CD4-positive, CD25-positive, alpha-beta regulatory T cell (primary cell): Measurements from ENCODE around the gene MYH13. TPM values are rescaled to one million over a fixed set of nuclear protein-coding genes. Genes with fewer than 3 reads are reported as not detected.

ENCODE experiments used
- ATAC-seq, 2 donors: fragments of 150-1000 bp; cut with Tn5 transposase; one replicate each; pipeline ENCODE4 v1.10.0; 2021; ENCODE audit warnings: low read depth in 2 of 2, moderate number of reproducible peaks in 2 of 2, moderate library complexity in 1 of 2
- DNase-seq, 3 donors: peaks; one replicate each; pipeline versions ENCODE4 v3.0.0 to v3.0.0-alpha.2; 2012 to 2022; ENCODE audit warnings: mixed read lengths in 1 of 3
- H3K27ac ChIP-seq: one replicate; pipeline ENCODE4 v1.7.0; 2013; ENCODE audit warnings: mild to moderate bottlenecking, low read length; ENCODE audit not compliant: insufficient read depth, poor library complexity, severe bottlenecking
- H3K27me3 ChIP-seq: one replicate; pipeline ENCODE4 v1.7.0; 2013; ENCODE audit warnings: low read length; ENCODE audit not compliant: control insufficient read depth, insufficient read depth
- H3K36me3 ChIP-seq: one replicate; pipeline ENCODE4 v1.7.0; 2013; ENCODE audit warnings: mild to moderate bottlenecking, low read length, moderate library complexity; ENCODE audit not compliant: control insufficient read depth, insufficient read depth
- H3K4me1 ChIP-seq: 2 replicates; pipeline ENCODE4 v1.7.0; 2013; ENCODE audit warnings: mild to moderate bottlenecking, low read length; ENCODE audit not compliant: insufficient read depth, control insufficient read depth, poor library complexity, severe bottlenecking
- H3K4me3 ChIP-seq: one replicate; pipeline ENCODE4 v1.7.0; 2013; ENCODE audit warnings: low read depth, mild to moderate bottlenecking, low read length, moderate library complexity
- H3K9me3 ChIP-seq, 2 experiments: 1 replicate in 1 of 2; 2 replicates in 1 of 2; pipeline ENCODE4 v1.7.0; 2013; ENCODE audit warnings: low read length in 2 of 2, mild to moderate bottlenecking in 1 of 2, moderate library complexity in 1 of 2; ENCODE audit not compliant: control insufficient read depth in 2 of 2
- H3K27ac Mint-ChIP-seq, 3 donors: one replicate each; pipeline ENCODE4 v1.8.0; 2020 to 2022; ENCODE audit warnings: mild to moderate bottlenecking in 3 of 3, mixed read lengths in 3 of 3, moderate library complexity in 2 of 3
- H3K27me3 Mint-ChIP-seq: one replicate; pipeline ENCODE4 v1.8.0; 2022; ENCODE audit warnings: mild to moderate bottlenecking, mixed read lengths
- H3K36me3 Mint-ChIP-seq: one replicate; pipeline ENCODE4 v1.8.0; 2020; ENCODE audit warnings: mixed read lengths
- H3K4me1 Mint-ChIP-seq, 4 donors: one replicate each; pipeline ENCODE4 v1.8.0; 2020 to 2022; ENCODE audit warnings: mixed read lengths in 4 of 4, mild to moderate bottlenecking in 1 of 4
- H3K4me3 Mint-ChIP-seq, 4 donors: one replicate each; pipeline ENCODE4 v1.8.0; 2020 to 2022; ENCODE audit warnings: mild to moderate bottlenecking in 4 of 4, mixed read lengths in 4 of 4, moderate library complexity in 3 of 4
- H3K9me3 Mint-ChIP-seq, 7 donors: one replicate each; pipeline ENCODE4 v1.8.0; 2020 to 2022; ENCODE audit warnings: mixed read lengths in 7 of 7, mild to moderate bottlenecking in 3 of 7, moderate library complexity in 2 of 7
- polyA plus RNA-seq, 4 donors: library from polyadenylated mRNA; unstranded; fragments of 300-500 nt; fragmentation: Illumina TruSeq; gene quantifications; one replicate each; pipeline ENCODE4 v1.2.3, GENCODE V29; 2021
- total RNA-seq: library from RNA; stranded (reverse); gene quantifications from one replicate; pipeline ENCODE4 v1.2.3, GENCODE V29; 2022

The MYH13 gene
- total and polyA plus RNA-seq, 5 donors from 2014 or later = not detected

DNA sequence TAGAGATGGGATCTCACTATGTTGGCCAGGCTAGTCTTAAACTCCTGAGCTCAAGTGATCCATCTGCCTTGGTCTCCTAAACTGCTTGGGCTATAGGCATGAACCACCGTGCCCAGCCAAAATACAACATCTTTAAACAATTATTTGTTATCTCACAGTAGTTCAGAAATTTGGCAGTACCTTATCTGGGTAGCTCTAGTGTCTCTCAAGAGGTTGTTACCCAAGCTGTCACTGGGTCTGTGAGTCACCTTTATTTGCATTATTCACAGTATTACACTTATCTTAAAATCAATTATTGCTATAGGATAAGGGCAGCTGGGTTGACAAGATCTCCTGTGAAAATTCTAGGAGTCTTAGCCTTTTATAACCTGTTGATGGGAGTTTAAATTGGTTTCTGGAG is 110.4 kb downstream of the MYH13 start:
- H3K27me3 Mint-ChIP-seq = peaks cover 10% of the 10 kb centered on the region
- Histone ChIP-seq H3K36me3 (no peaks in the 10 kb centered on the region), H3K9me3 (no peaks in the 10 kb centered on the region), H3K4me1 (no peaks in the 10 kb centered on the region), H3K27me3 (no peaks in the 10 kb centered on the region), H3K27ac (no peak overlapping the region), H3K4me3 (no peak overlapping the region)
- ATAC-seq = no peak
- peaks cover 0 to 4% (median 3%) of the 10 kb centered on the region in 7 donors for H3K9me3 Mint-ChIP-seq
- no peak overlapping the region for H3K4me3 Mint-ChIP-seq
- H3K4me1 Mint-ChIP-seq = no peaks in the 10 kb centered on the region
- H3K36me3 Mint-ChIP-seq = no peaks in the 10 kb centered on the region
- no peak for DNase-seq
- H3K27ac Mint-ChIP-seq = no peak overlapping the region

DNA sequence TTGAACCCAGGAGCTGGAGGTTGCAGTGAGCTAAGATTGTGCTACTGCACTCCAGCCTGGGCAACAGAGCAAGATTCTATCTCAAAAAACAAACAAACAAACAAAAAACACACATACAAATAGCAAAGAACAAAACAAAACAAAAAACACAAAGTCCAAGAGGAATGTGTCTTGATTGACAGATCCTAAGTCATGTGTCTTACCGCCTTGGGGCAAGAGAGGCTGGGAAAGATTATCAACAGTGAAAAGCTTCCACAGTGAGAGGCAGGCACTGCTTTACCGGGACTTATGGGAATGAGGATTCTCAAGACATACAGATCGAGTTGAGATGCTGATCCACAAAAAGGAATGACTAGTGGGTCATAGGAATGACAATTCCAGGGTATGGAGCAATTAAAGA is 111.7 kb downstream of the MYH13 start:
- H3K9me3 Mint-ChIP-seq = peaks cover 0 to 4% (median 0%) of the 10 kb centered on the region in 7 donors
- H3K4me1 Mint-ChIP-seq = no peaks in the 10 kb centered on the region
- Histone ChIP-seq H3K27ac (no peak overlapping the region), H3K4me1 (no peaks in the 10 kb centered on the region), H3K27me3 (no peaks in the 10 kb centered on the region), H3K36me3 (no peaks in the 10 kb centered on the region), H3K9me3 (no peaks in the 10 kb centered on the region), H3K4me3 (no peak overlapping the region)
- H3K4me3 Mint-ChIP-seq = no peak overlapping the region
- H3K36me3 Mint-ChIP-seq = no peaks in the 10 kb centered on the region
- DNase-seq = no peak
- no peak overlapping the region for H3K27ac Mint-ChIP-seq
- H3K27me3 Mint-ChIP-seq = peaks cover 10% of the 10 kb centered on the region
- ATAC-seq = no peak

DNA sequence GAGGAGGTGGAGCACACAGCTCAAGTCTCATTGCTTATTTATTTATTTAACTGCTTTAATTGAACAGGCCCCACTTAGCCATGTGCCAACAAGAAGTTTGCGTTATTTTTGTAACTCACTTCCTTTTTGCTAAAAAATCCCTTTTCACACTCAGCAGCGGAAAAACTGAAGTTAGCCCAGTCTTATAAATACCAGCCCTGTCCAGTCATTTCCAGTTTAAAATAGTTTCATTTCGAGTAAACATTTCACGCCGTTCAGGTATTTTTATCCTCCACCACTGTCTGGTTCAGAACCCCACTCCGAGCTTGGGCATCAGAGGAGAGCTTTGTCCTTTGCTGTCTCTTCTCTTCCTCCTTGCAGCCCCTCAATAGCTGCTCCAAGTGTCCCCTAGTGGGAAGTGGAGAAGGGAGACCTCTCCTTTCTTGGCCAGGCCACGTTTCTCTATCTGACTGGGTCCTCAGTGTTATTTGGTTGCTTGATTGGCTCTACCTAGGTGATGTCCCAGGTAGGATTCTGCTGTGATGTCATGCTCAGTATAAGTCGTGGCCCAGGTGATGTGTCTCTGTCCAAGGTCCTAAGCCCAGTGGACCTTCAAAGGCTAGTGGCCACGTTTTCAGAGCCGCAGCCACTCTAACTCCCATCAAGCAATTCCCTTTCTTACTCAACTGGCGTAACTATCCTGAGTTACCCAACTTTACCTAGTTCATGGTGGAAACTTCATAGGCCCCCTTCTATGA is 121.4 kb downstream of the MYH13 start:
- Mint-ChIP-seq H3K27ac (no peak overlapping the region), H3K9me3 (peaks cover 0 to 4% (median 0%) of the 10 kb centered on the region in 7 donors), H3K27me3 (no peaks in the 10 kb centered on the region), H3K4me3 (no peak overlapping the region), H3K4me1 (peaks cover 0 to 6% (median 5%) of the 10 kb centered on the region in 4 donors), H3K36me3 (no peaks in the 10 kb centered on the region)
- H3K27ac ChIP-seq = no peak overlapping the region
- DNase-seq = no peak
- H3K4me3 ChIP-seq = no peak overlapping the region
- no peaks in the 10 kb centered on the region for H3K9me3 ChIP-seq
- H3K36me3 ChIP-seq = no peaks in the 10 kb centered on the region
- no peaks in the 10 kb centered on the region for H3K4me1 ChIP-seq
- no peaks in the 10 kb centered on the region for H3K27me3 ChIP-seq
- no peak for ATAC-seq

Other genes with a start within 250 kb of the MYH13 start
- gene GAS7, start 174.4 kb downstream of the MYH13 start, total RNA-seq = 0.76 TPM
- gene GAS7, start 174.4 kb downstream of the MYH13 start, polyA plus RNA-seq = under 1 TPM in 3 of 4 donors, not detected in 1; 0.10 to 0.79 (median 0.16) TPM
- gene MYH8, start 48.9 kb upstream of the MYH13 start, total RNA-seq = not detected
- not detected for gene MYH8, start 48.9 kb upstream of the MYH13 start, polyA plus RNA-seq
- gene MYH4, start 96.6 kb upstream of the MYH13 start, total RNA-seq = not detected
- gene MYH4, start 96.6 kb upstream of the MYH13 start, polyA plus RNA-seq = not detected
- not detected for gene MYH1, start 145.5 kb upstream of the MYH13 start, total RNA-seq
- gene MYH1, start 145.5 kb upstream of the MYH13 start, polyA plus RNA-seq = not detected
- gene MYH2, start 176.7 kb upstream of the MYH13 start, total RNA-seq = not detected
- not detected for gene MYH2, start 176.7 kb upstream of the MYH13 start, polyA plus RNA-seq